GM12864 (cell line): Measurements from ENCODE around the gene SAMD11.
A peak's percentile ranks its signal among the peaks of the same experiment; 100 is the strongest.
"Not testable (repeated sequence)": the region's sequence is repeated elsewhere in the genome, so short reads cannot be mapped to it uniquely, and the experiment has no call there.

ENCODE experiments used
- DNase-seq: peaks from one replicate; pipeline ENCODE4 v3.0.0-alpha.2; 2011; ENCODE audit warnings: low read depth
- H3K4me3 ChIP-seq: 2 replicates; pipeline ENCODE4 v1.5.1; 2011; ENCODE audit warnings: mild to moderate bottlenecking, low read depth, low read length, control low read depth
- TF ChIP-seq, protein P1 (sequence below): IDR thresholded peaks from 2 replicates; pipeline ENCODE4 v1.5.1; 2011; ENCODE audit warnings: low read depth, mild to moderate bottlenecking, moderate library complexity, low read length, control low read depth, inconsistent platforms; ENCODE audit errors: missing control alignments

SAMD11 gene

DNA sequence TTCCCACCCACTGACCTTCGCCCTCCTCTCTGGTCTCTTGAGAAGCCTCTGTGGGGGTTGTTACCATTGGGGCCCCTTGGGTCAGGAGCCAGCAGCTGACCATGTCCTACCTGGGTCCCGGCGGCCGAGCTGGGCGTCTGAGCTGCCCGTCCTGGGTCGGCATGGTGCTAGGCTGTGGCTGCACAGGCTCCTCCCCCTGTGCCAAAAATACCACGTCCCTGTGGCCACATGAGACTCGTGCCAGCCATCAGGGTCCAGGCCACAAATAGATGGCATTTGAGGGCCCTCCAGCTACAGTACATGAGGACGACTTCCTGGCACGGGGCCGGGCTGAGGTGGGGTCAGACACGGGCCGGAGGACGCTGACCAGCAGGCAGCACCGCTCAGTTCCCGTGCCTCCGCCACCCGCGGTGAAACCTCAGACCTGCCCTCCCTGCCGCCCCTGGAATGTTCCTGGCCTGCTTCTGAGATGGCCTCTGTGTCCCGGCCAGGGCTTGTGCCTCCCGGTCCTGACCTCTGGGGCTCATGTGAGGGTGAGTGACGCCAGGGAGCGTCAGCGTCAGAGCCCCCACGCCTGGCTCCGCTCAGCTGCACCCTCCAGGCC is 58.3 kb downstream of the SAMD11 start, which contains the start of gene PERM1:
Gene PERM1, minus strand, starts transcription at position 139 of the 604 bp plus-strand sequence. CDS start 1,064 bp downstream, outside the sequence.
- TF ChIP-seq, protein P1, sequence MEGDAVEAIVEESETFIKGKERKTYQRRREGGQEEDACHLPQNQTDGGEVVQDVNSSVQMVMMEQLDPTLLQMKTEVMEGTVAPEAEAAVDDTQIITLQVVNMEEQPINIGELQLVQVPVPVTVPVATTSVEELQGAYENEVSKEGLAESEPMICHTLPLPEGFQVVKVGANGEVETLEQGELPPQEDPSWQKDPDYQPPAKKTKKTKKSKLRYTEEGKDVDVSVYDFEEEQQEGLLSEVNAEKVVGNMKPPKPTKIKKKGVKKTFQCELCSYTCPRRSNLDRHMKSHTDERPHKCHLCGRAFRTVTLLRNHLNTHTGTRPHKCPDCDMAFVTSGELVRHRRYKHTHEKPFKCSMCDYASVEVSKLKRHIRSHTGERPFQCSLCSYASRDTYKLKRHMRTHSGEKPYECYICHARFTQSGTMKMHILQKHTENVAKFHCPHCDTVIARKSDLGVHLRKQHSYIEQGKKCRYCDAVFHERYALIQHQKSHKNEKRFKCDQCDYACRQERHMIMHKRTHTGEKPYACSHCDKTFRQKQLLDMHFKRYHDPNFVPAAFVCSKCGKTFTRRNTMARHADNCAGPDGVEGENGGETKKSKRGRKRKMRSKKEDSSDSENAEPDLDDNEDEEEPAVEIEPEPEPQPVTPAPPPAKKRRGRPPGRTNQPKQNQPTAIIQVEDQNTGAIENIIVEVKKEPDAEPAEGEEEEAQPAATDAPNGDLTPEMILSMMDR, result no peak
- DNase-seq, result no peak
- no peak within 1 kb of the TSS for H3K4me3 ChIP-seq

DNA sequence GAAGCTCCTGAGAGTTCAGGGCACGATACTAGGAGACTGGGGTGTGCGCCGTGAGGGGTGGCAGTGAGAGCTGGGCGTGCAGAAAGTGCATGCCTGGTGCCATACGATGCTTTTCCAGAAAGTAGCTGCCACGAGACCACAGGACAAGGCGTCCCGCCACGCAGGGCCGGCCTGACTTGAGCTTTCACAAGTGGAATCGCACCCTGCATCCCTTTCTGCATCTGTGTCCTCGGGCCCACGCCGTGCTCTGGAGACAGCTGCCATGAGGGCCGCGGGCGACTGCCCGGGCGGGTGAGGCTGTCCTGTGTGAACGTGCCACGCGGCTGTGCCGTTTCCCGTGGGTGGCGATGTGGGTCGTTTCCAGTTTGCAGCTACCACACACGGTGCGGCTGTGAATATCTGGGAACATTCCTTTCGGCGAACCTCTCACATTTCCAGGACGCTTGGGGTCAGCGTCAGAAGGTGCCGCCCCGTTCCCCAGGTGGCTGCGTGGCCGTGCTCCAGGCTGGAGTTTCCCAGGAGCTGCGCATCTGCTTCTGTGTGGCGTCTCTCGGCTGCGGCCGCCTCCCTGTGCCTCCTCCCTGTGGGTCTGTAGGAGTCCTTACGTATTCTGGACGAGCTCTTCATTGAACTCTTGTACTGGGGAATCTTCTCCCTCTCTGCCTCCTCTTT is 59.2 kb downstream of the SAMD11 start:
- H3K4me3 ChIP-seq, result no peak overlapping the region
- no peak for DNase-seq
- TF ChIP-seq, protein P1, result no peak

DNA sequence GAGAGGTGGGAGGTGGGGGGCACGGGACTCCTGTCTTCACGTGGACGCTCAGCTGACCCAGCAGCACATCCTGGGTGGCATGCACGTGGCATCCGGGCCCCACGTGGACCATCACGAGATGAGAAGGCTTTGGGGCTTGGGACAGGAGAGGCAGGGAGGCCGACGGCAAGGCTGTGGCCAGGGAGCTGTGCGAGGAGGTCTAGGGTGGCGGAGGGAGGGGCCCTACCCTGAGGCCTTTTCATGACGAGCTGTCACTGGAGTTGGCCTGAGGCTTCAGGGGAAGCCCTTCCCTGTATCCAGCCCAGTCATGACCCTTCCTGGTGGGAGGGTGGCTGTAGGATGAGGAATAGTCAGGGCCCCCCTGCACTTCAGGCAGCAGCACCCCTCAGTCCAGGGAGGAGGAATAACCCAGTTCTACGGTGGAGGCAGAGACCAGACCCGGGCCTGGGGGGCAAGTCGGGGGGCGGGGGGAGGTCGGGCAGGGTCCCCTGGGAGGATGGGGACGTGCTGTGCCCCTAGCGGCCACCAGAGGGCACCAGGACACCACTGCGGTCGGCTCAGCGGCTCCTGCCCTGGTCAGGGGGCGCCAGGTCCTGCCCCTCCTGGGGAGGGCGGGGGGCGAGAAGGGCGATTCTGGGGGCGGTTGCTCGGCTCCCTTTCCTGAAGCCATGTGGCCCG is 60.2 kb downstream of the SAMD11 start:
- TF ChIP-seq, protein P1, result peak; percentile 86
- no peak overlapping the region for H3K4me3 ChIP-seq
- no peak for DNase-seq

DNA sequence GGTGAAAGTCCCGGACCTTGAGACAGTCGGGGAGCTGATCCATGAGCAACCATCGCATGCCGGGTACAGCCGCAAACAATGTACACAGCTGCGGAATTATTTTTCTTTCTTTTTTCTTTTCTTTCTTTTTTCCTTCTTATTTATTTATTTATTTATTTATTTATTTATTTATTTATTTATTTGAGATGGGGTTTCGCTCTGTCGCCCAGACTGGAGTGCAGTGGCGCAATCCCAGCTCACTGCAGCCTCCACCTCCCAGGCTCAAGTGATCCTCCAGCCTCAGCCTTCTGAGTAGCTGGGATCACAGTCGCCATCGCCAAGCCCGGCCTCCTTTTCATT is 60.7 kb downstream of the SAMD11 start:
- DNase-seq, result no peak
- no peak overlapping the region for H3K4me3 ChIP-seq
- TF ChIP-seq, protein P1, result no peak

DNA sequence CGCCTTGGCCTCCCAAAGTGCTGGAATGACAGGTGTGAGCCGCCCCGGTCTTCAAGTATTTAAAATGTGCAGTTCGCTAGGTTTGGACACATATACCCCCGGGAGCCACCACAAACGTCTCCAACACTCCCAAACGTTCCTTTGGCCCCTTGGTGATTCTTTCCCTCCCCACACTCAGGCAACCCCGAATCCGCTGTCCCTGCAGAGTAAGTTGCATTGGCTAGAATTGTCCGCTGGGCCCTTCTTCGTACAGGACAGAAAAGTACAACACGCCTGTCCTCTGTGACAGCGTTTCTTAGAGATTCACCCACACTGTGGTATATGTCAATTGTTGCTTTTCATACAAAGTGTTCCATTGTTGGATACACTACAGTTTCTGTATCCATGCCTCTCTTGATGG is 61.4 kb downstream of the SAMD11 start:
- TF ChIP-seq, protein P1, result no peak
- DNase-seq, result no peak
- no peak overlapping the region for H3K4me3 ChIP-seq

DNA sequence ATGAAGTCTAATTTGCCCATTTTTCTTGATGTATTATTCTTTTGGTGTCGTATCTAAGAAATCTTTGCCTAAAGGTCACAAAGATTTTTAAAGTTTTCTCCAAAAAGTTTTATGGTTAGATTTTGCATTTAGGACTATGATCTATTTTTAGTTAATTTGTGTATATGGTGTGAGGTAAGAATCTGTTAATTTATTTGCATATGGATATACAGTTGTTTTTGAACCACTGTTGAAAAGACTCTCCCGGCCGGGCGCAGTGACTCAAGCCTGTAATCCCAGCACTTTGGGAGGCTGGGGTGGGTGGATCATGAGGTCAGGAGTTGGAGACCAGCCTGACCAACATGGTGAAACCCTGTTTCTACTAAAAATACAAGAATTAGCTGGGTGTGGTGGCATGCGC is 64.3 kb downstream of the SAMD11 start:
- not testable (repeated sequence) for DNase-seq, H3K4me3 ChIP-seq

DNA sequence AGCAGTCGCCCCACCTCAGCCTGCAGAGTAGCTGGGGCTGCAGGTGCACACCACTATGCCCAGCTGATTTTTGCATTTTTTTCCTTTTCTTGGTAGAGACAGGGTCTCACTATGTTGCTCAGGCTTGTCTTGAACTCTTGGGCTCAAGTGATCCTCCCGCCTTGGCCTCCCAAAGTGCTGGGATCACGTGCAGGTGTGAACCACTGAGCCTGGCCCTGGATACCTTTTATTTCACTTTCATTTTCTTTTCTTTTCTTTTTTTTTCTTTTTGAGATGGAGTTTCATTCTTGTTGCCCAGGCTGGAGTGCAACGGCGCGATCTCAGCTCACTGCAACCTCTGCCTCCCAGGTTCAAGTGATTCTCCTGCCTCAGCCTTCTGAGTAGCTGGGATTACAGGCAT is 67.6 kb downstream of the SAMD11 start:
- not testable (repeated sequence) for DNase-seq, H3K4me3 ChIP-seq

DNA sequence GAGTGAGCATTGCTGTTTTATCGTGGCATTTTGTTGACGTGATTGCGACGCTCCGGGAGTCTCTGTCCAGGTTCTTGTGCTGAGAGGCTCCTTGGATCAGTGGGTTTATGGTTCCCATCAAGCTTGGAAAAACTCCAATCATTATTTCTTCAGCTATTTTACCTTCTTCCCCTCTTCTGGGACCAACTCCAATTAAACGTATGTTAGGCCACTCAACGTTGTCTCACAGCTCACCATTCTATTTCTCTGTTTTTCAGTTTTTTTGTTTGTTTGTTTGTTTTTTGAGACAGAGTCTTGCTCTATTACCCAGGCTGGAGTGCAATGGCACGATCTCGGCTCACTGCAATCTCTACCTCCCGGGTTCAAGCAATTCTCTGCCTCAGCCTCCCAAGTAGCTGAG is 68.2 kb downstream of the SAMD11 start:
- no peak overlapping the region for H3K4me3 ChIP-seq
- TF ChIP-seq, protein P1, result no peak
- no peak for DNase-seq
